ENCODE measurements around the gene KAZN. TPM values are rescaled to one million over a fixed set of nuclear protein-coding genes. Genes with fewer than 3 reads are reported as not detected.
A peak's percentile ranks its signal among the peaks of the same experiment; 100 is the strongest.
"Not testable (repeated sequence)": the region's sequence is repeated elsewhere in the genome, so short reads cannot be mapped to it uniquely, and the experiment has no call there.

Gene KAZN
- total and polyA plus RNA-seq, 2 donors from 2014 or later = 17.4 to 60.8 TPM

- Histone ChIP-seq H3K27ac (ENCODE audit: low read depth in 2 of 2, low read length in 2 of 2) (no peak overlapping the region), H3K4me1 (ENCODE audit: control insufficient read depth in 2 of 3, insufficient read depth in 2 of 3, low read depth in 1 of 3, low read length in 3 of 3) (peaks cover 0 to 2% (median 0%) of the 10 kb centered on the region in 3 donors), H3K4me3 (ENCODE audit: low read length in 3 of 3) (no peak overlapping the region), H3K36me3 (ENCODE audit: control insufficient read depth in 2 of 3, insufficient read depth in 3 of 3, low read length in 3 of 3) (peaks cover 3 to 10% (median 9%) of the 10 kb centered on the region in 3 donors), H3K27me3 (ENCODE audit: control insufficient read depth, insufficient read depth, low read length) (no peaks in the 10 kb centered on the region), H3K9me3 (ENCODE audit: control insufficient read depth in 2 of 3, insufficient read depth in 1 of 3, low read length in 3 of 3) (no peaks in the 10 kb centered on the region), H3K9ac (ENCODE audit: low read length in 3 of 3) (no peak overlapping the region)
- TF ChIP-seq CTCF (IDR thresholded peaks at IDR 0.05; ENCODE audit: borderline replicate concordance, extremely low read depth, insufficient read depth) = no peak
- FAIRE-seq (no peak), DNase-seq (peak in 1 of 5 donors; percentile 35)
- intact Hi-C loops (cut with DNase I) = no loop called here
These were observed 363.3 kb downstream of the KAZN start for GRCh38 chr1:14961661-14962267.

- Histone ChIP-seq H3K4me3 (ENCODE audit: low read length in 3 of 3) (no peak overlapping the region), H3K9me3 (ENCODE audit: control insufficient read depth in 2 of 3, insufficient read depth in 1 of 3, low read length in 3 of 3) (no peaks in the 10 kb centered on the region), H3K36me3 (ENCODE audit: control insufficient read depth in 2 of 3, insufficient read depth in 3 of 3, low read length in 3 of 3) (peaks cover 3 to 10% (median 9%) of the 10 kb centered on the region in 3 donors), H3K9ac (ENCODE audit: low read length in 3 of 3) (no peak overlapping the region), H3K27me3 (ENCODE audit: control insufficient read depth, insufficient read depth, low read length) (no peaks in the 10 kb centered on the region), H3K27ac (ENCODE audit: low read depth in 2 of 2, low read length in 2 of 2) (no peak overlapping the region), H3K4me1 (ENCODE audit: control insufficient read depth in 2 of 3, insufficient read depth in 2 of 3, low read depth in 1 of 3, low read length in 3 of 3) (peaks cover 0 to 2% (median 0%) of the 10 kb centered on the region in 3 donors)
- no peak for TF ChIP-seq CTCF (IDR thresholded peaks at IDR 0.05; ENCODE audit: borderline replicate concordance, extremely low read depth, insufficient read depth)
- DNase-seq (peak in 1 of 5 donors; percentile 22), FAIRE-seq (no peak)
- intact Hi-C loops (cut with DNase I) = no loop called here
These were observed 363.9 kb downstream of the KAZN start for GRCh38 chr1:14962407-14962806.

- H3K9me3 ChIP-seq (ENCODE audit: control insufficient read depth in 2 of 3, insufficient read depth in 1 of 3, low read length in 3 of 3); H3K27ac ChIP-seq (ENCODE audit: low read depth in 2 of 2, low read length in 2 of 2); H3K27me3 ChIP-seq (ENCODE audit: control insufficient read depth, insufficient read depth, low read length); intact Hi-C loops (cut with DNase I); H3K4me3 ChIP-seq (ENCODE audit: low read length in 3 of 3); FAIRE-seq; H3K9ac ChIP-seq (ENCODE audit: low read length in 3 of 3): not testable (repeated sequence)
- Histone ChIP-seq H3K36me3 (ENCODE audit: control insufficient read depth in 2 of 3, insufficient read depth in 3 of 3, low read length in 3 of 3) (peaks cover 3 to 10% (median 9%) of the 10 kb centered on the region in 3 donors), H3K4me1 (ENCODE audit: control insufficient read depth in 2 of 3, insufficient read depth in 2 of 3, low read depth in 1 of 3, low read length in 3 of 3) (peaks cover 0 to 11% (median 10%) of the 10 kb centered on the region in 3 donors)
- DNase-seq = peak in 3 of 5 donors; percentile 11 to 68 (median 40)
These were observed 365.6 kb downstream of the KAZN start for GRCh38 chr1:14963791-14964710.

- Histone ChIP-seq H3K27ac (ENCODE audit: low read depth in 2 of 2, low read length in 2 of 2) (no peak overlapping the region), H3K4me3 (ENCODE audit: low read length in 3 of 3) (no peak overlapping the region), H3K9ac (ENCODE audit: low read length in 3 of 3) (no peak overlapping the region), H3K36me3 (ENCODE audit: control insufficient read depth in 2 of 3, insufficient read depth in 3 of 3, low read length in 3 of 3) (peaks cover 3 to 10% (median 9%) of the 10 kb centered on the region in 3 donors), H3K9me3 (ENCODE audit: control insufficient read depth in 2 of 3, insufficient read depth in 1 of 3, low read length in 3 of 3) (no peaks in the 10 kb centered on the region), H3K27me3 (ENCODE audit: control insufficient read depth, insufficient read depth, low read length) (no peaks in the 10 kb centered on the region), H3K4me1 (ENCODE audit: control insufficient read depth in 2 of 3, insufficient read depth in 2 of 3, low read depth in 1 of 3, low read length in 3 of 3) (peaks cover 0 to 16% (median 12%) of the 10 kb centered on the region in 3 donors)
- TF ChIP-seq CTCF (IDR thresholded peaks at IDR 0.05; ENCODE audit: borderline replicate concordance, extremely low read depth, insufficient read depth) = no peak
- intact Hi-C loops (cut with DNase I) = no loop called here
- FAIRE-seq (no peak), DNase-seq (no peak)
These were observed 366.2 kb downstream of the KAZN start for GRCh38 chr1:14964711-14965055.

All from kidney (tissue), 14 donors.